Neural progenitor cell (in vitro differentiated cells): ENCODE measurements around the gene CSF2.

Source experiments
- CTCF ChIP-seq: fragments of 200-600 bp; sonication (generic); IDR thresholded peaks from 2 replicates; pipeline ENCODE4 v1.5.1; 2017; ENCODE audit warnings: antibody characterized with exemption, mild to moderate bottlenecking
- EZH2 ChIP-seq: fragments of 200-600 bp; sonication (generic); IDR thresholded peaks from 2 replicates; pipeline ENCODE4 v1.6.1; 2017; ENCODE audit warnings: antibody characterized with exemption, mild to moderate bottlenecking, moderate library complexity
- EZH2phosphoT487 ChIP-seq: fragments of 200-600 bp; sonication (generic); IDR thresholded peaks from 2 replicates; pipeline ENCODE4 v1.6.1; 2017; ENCODE audit warnings: antibody characterized with exemption

GRCh38 chr5:132075719-132076077, 2.1 kb downstream of the CSF2 start:
- TF ChIP-seq CTCF (no peak), EZH2 (no peak), EZH2phosphoT487 (no peak)
